Prostate gland (tissue), 2 donors: ENCODE data around the gene OTUD1.

Experiments
- CTCF ChIP-seq, 4 experiments: fragments of 200-600 bp in 2 of 4; fragments of 450-650 bp in 2 of 4; sonication (generic) in 2 of 4; IDR thresholded peaks; 1 replicate in 3 of 4; 2 replicates in 1 of 4; pipeline ENCODE4 v1.5.1; 2016 to 2019; ENCODE audit warnings: antibody characterized with exemption in 4 of 4, mild to moderate bottlenecking in 2 of 4, moderate library complexity in 2 of 4
- POLR2A ChIP-seq: fragments of 450-650 bp; IDR thresholded peaks from one replicate; pipeline ENCODE4 v1.6.1; 2016; ENCODE audit warnings: antibody characterized with exemption, mild to moderate bottlenecking

DNA sequence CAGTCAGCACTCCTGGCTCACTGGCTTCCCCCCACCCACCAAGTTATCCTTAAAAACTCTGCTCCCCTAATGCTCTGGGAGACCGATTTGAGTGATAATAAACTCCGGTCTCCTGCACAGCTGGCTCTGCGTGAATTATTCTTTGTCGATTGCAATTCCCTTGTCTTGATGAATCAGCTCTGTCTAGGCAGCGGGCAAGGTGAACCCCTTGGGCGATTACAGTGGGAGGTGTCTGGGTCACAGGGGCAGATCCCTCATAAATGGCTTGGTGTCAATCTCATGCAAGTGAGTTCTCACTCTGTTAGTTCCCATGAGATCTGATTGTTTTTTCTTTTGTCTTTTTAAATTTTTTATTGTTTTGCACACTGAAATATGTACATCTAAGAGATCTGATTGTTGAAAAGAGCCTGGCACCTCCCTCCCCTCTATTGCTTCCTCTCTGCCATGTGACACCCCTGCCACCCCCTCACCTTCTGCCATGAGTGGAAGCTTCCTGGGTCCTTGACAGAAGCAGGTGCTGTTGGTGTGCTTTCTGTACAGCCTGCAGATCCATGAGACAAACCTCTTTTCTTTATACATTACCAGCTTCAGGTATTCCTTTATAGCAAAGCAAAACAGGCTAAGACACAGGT, 20.5 kb downstream of the OTUD1 start:
- TF ChIP-seq POLR2A (no peak), CTCF (IDR thresholded peaks at IDR 0.05) (no peak)
